ENCODE results near the gene MRGPRF. TPM values are rescaled to one million over a fixed set of nuclear protein-coding genes. Genes with fewer than 3 reads are reported as not detected.
A peak's percentile ranks its signal among the peaks of the same experiment; 100 is the strongest.

The MRGPRF gene
- total and polyA plus RNA-seq, 2 donors (not counting 1 experiment from before 2014, with no cell fraction given), result not detected

- no peaks in the 10 kb centered on the region for H3K27me3 ChIP-seq (replicated peaks in 1 of 4; ENCODE audit: control extremely low read depth in 1 of 4, control insufficient read depth in 3 of 4, insufficient read depth in 4 of 4, low read length in 3 of 4)
- H3K4me2 ChIP-seq (replicated peaks; ENCODE audit: low read depth, low read length, poor library complexity, severe bottlenecking), result no peak overlapping the region
- H4K20me1 ChIP-seq (ENCODE audit: control insufficient read depth, insufficient read depth, low read length, poor library complexity, severe bottlenecking), result peaks cover 60% of the 10 kb centered on the region
- H3K36me3 ChIP-seq (replicated peaks in 1 of 2; ENCODE audit: control extremely low read depth in 1 of 2, control insufficient read depth in 1 of 2, extremely low read depth in 1 of 2, insufficient read depth in 2 of 2, low read length in 1 of 2), result peaks cover 2 to 31% of the 10 kb centered on the region in 2 experiments
- H3K4me3 Mint-ChIP-seq, result no peak overlapping the region
- no peaks in the 10 kb centered on the region for H3K9me3 Mint-ChIP-seq (ENCODE audit: insufficient read depth)
- ChIA-PET CTCF (interaction anchor here (2.0 to 2.9 kb wide), 2 partner anchors 11 to 13 kb away, joined by 5 to 11 read pairs; no protein-coding TSS in a partner anchor), POLR2A (interaction anchor here (1.0 kb wide), 1 partner anchor 9 kb away, joined by 3 read pairs; the partner anchor contains the start of gene TPCN2)
- H3K79me2 ChIP-seq (ENCODE audit: control insufficient read depth, insufficient read depth, low read length), result peaks cover 60% of the 10 kb centered on the region
- no peak for TF ChIP-seq CTCF (IDR thresholded peaks at IDR 0.05)
- TF ChIP-seq EZH2 (IDR thresholded peaks at IDR 0.05; ENCODE audit: borderline replicate concordance, insufficient read depth, low read depth, low read length, poor library complexity, severe bottlenecking), result no peak
- no peaks in the 10 kb centered on the region for H3K9me3 ChIP-seq (ENCODE audit: control extremely low read depth in 1 of 3, control insufficient read depth in 2 of 3, insufficient read depth in 1 of 3, low read length in 2 of 3)
- no peak overlapping the region for H3K9ac ChIP-seq (ENCODE audit: low read length)
- no peak overlapping the region for H3K27ac Mint-ChIP-seq
- no peak overlapping the region for H3K27ac ChIP-seq (ENCODE audit: low read length in 2 of 2)
- intact Hi-C loops (cut with micrococcal nuclease), result no loop called here
- ATAC-seq (ENCODE audit: low read depth) (no peak), DNase-seq (no peak)
- H3K4me1 Mint-ChIP-seq, result peaks cover 29% of the 10 kb centered on the region
- 100% methylated on average over 11 of the region's 14 CpGs for WGBS (ENCODE audit: insufficient coverage)
- no peaks in the 10 kb centered on the region for H3K27me3 Mint-ChIP-seq
- no peak overlapping the region for H2AFZ ChIP-seq (ENCODE audit: insufficient read depth, low read depth, low read length, poor library complexity, severe bottlenecking)
- H3K4me3 ChIP-seq (ENCODE audit: control extremely low read depth in 1 of 5, extremely low read depth in 1 of 5, insufficient read depth in 1 of 5, low read depth in 2 of 5, low read length in 4 of 5), result no peak overlapping the region
- H3K4me1 ChIP-seq (ENCODE audit: control insufficient read depth in 2 of 2, insufficient read depth in 2 of 2, low read length in 2 of 2), result peaks cover 24 to 44% of the 10 kb centered on the region in 2 donors
Measured at GRCh38 chr11:69057801-69058200, 44.8 kb upstream of the MRGPRF start.

- intact Hi-C loops (cut with micrococcal nuclease), result no loop called here
- no peak overlapping the region for H2AFZ ChIP-seq (ENCODE audit: insufficient read depth, low read depth, low read length, poor library complexity, severe bottlenecking)
- peak overlapping the region; percentile 32 for H3K27ac Mint-ChIP-seq
- ATAC-seq (ENCODE audit: low read depth) (no peak), DNase-seq (no peak)
- CTCF ChIA-PET, result interaction anchor here (2.0 to 2.9 kb wide), 2 partner anchors 10 to 13 kb away, joined by 5 to 11 read pairs; no protein-coding TSS in a partner anchor
- H3K27ac ChIP-seq (ENCODE audit: low read length in 2 of 2), result peak overlapping the region; percentile 92 to 98
- no peak overlapping the region for H3K9ac ChIP-seq (ENCODE audit: low read length)
- H3K4me1 ChIP-seq (ENCODE audit: control insufficient read depth in 2 of 2, insufficient read depth in 2 of 2, low read length in 2 of 2), result peaks cover 24 to 50% of the 10 kb centered on the region in 2 donors
- no peaks in the 10 kb centered on the region for H3K9me3 ChIP-seq (ENCODE audit: control extremely low read depth in 1 of 3, control insufficient read depth in 2 of 3, insufficient read depth in 1 of 3, low read length in 2 of 3)
- H3K4me1 Mint-ChIP-seq, result peaks cover 33% of the 10 kb centered on the region
- 97% methylated on average over 15 of the region's 15 CpGs for WGBS (ENCODE audit: insufficient coverage)
- POLR2A ChIA-PET, result interaction anchor here (1.0 kb wide), 1 partner anchor 9 kb away, joined by 3 read pairs; the partner anchor contains the start of gene TPCN2
- H4K20me1 ChIP-seq (ENCODE audit: control insufficient read depth, insufficient read depth, low read length, poor library complexity, severe bottlenecking), result peaks cover 55% of the 10 kb centered on the region
- no peaks in the 10 kb centered on the region for H3K27me3 Mint-ChIP-seq
- TF ChIP-seq EZH2 (IDR thresholded peaks at IDR 0.05; ENCODE audit: borderline replicate concordance, insufficient read depth, low read depth, low read length, poor library complexity, severe bottlenecking) (no peak), CTCF (IDR thresholded peaks at IDR 0.05) (no peak)
- H3K79me2 ChIP-seq (ENCODE audit: control insufficient read depth, insufficient read depth, low read length), result peaks cover 57% of the 10 kb centered on the region
- peaks cover 2 to 30% of the 10 kb centered on the region in 2 experiments for H3K36me3 ChIP-seq (replicated peaks in 1 of 2; ENCODE audit: control extremely low read depth in 1 of 2, control insufficient read depth in 1 of 2, extremely low read depth in 1 of 2, insufficient read depth in 2 of 2, low read length in 1 of 2)
- no peak overlapping the region for H3K4me3 ChIP-seq (ENCODE audit: control extremely low read depth in 1 of 5, extremely low read depth in 1 of 5, insufficient read depth in 1 of 5, low read depth in 2 of 5, low read length in 4 of 5)
- no peaks in the 10 kb centered on the region for H3K27me3 ChIP-seq (replicated peaks in 1 of 4; ENCODE audit: control extremely low read depth in 1 of 4, control insufficient read depth in 3 of 4, insufficient read depth in 4 of 4, low read length in 3 of 4)
- H3K4me2 ChIP-seq (replicated peaks; ENCODE audit: low read depth, low read length, poor library complexity, severe bottlenecking), result peak overlapping the region; percentile 6
- H3K9me3 Mint-ChIP-seq (ENCODE audit: insufficient read depth), result no peaks in the 10 kb centered on the region
- H3K4me3 Mint-ChIP-seq, result no peak overlapping the region
Measured at GRCh38 chr11:69057236-69057635, 44.2 kb upstream of the MRGPRF start.

Data from B cell (primary cell).